Lower leg skin (tissue), 3 donors: ENCODE measurements around the gene SLC25A22.

Experiments used
- POLR2A ChIP-seq, 2 donors: fragments of 450-650 bp; IDR thresholded peaks; one replicate each; pipeline ENCODE4 v1.6.1; 2016 to 2017; ENCODE audit warnings: antibody characterized with exemption in 2 of 2, mild to moderate bottlenecking in 1 of 2, moderate library complexity in 1 of 2
- TF ChIP-seq, protein P1 (sequence below), 3 donors: fragments of 450-650 bp; IDR thresholded peaks; one replicate each; pipeline ENCODE4 v1.5.1; 2016; ENCODE audit warnings: antibody characterized with exemption in 3 of 3, mild to moderate bottlenecking in 3 of 3, moderate library complexity in 2 of 3

DNA sequence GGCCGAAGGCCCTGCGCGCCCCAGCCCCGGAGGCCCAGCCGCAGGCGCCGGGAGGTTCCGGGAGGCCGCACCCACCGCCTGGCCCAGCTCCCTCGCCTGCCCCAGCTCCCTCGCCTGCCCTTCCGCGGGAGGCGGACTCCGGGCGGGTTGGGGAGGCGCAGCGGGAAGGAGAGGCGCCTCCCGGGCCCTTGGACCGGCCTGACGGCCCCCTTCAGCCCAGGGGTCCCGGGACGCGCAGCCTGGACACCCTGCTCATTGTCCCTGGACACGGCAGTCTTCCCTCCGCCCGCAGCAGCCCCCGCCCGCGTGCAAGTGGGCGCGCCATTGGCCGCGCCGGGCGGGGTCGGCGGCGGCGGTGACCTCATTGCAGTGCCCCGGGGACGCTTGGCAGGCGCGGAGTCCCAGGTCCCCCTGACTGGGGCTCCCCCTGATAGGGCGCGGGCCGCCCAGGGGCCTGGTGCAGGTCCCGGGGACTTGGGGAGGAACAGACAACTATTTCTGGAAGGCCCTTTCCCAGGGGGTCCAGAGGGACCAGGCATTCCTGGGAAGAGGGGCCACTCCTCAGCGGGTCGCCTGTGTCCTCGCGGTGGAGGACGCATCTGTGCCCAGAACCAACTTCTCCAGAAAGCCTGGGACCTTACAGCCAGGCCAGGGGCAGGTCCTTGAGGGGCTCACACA, 35.2 kb upstream of the SLC25A22 start:
- TF ChIP-seq POLR2A (IDR thresholded peaks at IDR 0.05) = no peak
- TF ChIP-seq, protein P1, sequence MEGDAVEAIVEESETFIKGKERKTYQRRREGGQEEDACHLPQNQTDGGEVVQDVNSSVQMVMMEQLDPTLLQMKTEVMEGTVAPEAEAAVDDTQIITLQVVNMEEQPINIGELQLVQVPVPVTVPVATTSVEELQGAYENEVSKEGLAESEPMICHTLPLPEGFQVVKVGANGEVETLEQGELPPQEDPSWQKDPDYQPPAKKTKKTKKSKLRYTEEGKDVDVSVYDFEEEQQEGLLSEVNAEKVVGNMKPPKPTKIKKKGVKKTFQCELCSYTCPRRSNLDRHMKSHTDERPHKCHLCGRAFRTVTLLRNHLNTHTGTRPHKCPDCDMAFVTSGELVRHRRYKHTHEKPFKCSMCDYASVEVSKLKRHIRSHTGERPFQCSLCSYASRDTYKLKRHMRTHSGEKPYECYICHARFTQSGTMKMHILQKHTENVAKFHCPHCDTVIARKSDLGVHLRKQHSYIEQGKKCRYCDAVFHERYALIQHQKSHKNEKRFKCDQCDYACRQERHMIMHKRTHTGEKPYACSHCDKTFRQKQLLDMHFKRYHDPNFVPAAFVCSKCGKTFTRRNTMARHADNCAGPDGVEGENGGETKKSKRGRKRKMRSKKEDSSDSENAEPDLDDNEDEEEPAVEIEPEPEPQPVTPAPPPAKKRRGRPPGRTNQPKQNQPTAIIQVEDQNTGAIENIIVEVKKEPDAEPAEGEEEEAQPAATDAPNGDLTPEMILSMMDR (IDR thresholded peaks at IDR 0.05) = no peak
